ENCODE measurements around the gene DGKB.

DNA sequence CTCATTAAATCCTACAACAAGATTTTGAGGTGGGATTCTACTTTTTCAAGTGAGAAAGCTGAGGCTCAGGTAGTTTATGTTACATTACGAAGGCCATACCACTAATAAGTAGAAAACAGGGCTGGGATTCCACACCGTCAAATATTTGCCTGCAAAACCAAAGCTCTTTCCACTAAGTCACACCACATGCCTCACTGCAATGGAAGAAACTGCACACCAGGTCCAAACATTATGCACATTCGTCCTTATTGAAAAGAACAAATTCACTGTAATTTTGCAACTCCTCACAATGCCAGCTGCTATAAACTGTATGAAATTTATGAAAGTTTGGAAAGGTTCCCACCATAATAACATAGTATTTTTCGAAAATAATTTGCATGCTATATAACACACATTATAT is 66.5 kb downstream of the DGKB start:
- TF ChIP-seq, protein P1, sequence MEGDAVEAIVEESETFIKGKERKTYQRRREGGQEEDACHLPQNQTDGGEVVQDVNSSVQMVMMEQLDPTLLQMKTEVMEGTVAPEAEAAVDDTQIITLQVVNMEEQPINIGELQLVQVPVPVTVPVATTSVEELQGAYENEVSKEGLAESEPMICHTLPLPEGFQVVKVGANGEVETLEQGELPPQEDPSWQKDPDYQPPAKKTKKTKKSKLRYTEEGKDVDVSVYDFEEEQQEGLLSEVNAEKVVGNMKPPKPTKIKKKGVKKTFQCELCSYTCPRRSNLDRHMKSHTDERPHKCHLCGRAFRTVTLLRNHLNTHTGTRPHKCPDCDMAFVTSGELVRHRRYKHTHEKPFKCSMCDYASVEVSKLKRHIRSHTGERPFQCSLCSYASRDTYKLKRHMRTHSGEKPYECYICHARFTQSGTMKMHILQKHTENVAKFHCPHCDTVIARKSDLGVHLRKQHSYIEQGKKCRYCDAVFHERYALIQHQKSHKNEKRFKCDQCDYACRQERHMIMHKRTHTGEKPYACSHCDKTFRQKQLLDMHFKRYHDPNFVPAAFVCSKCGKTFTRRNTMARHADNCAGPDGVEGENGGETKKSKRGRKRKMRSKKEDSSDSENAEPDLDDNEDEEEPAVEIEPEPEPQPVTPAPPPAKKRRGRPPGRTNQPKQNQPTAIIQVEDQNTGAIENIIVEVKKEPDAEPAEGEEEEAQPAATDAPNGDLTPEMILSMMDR (optimal IDR thresholded peaks at IDR 0.05 in 1 of 3, IDR thresholded peaks at IDR 0.05 in 1 of 3, conservative IDR thresholded peaks at IDR 0.05 in 1 of 3; ENCODE audit: extremely low read depth in 1 of 3, insufficient read depth in 2 of 3, low read length in 3 of 3) = no peak
- TF ChIP-seq EZH2 (IDR thresholded peaks at IDR 0.05; ENCODE audit: low read length) = no peak

Measured in keratinocyte (primary cell).